Measurements from ENCODE around the gene PPP1R26.
"Not testable (repeated sequence)": the region's sequence is repeated elsewhere in the genome, so short reads cannot be mapped to it uniquely, and the experiment has no call there.

Gene PPP1R26

DNA sequence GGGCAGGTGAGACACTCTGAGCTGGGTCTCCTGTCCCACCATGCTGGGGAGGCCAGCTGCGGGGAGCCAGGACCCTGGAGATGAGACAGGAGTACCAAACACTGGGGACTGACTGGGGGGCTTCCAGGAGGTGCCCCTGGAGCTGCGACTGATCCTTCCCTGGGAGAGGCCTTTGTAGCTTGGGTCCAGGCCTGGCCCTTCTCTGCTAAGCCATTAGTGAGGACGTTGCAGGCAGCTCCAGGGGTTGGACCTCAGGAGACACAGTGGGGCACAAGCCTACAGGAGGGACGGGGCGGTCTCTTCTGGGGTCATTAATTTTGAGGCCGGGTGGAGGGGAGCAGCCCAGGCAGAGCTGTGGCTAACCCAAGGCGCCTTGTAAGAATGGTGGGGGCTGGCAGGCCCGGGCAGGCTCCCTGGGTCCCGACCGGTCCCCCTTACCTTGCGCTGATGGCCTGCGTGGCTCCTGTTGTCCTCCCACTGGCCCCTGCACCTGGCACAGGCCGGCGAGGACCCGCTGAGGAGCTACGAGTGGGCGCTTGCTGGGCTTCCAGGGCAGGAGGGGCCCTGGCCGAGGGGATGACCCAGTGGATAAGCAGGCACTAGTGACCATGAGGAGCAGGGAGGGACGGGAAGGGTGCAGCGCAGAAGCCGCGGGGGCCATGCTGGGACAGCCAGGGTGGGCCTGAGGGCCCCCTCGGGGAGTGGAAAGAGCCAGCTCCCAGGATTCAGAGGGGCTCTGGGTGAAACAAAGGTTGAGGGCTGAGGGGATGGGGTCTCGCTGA, 26.0 kb downstream of the PPP1R26 start:
- DNase-seq: no peak

DNA sequence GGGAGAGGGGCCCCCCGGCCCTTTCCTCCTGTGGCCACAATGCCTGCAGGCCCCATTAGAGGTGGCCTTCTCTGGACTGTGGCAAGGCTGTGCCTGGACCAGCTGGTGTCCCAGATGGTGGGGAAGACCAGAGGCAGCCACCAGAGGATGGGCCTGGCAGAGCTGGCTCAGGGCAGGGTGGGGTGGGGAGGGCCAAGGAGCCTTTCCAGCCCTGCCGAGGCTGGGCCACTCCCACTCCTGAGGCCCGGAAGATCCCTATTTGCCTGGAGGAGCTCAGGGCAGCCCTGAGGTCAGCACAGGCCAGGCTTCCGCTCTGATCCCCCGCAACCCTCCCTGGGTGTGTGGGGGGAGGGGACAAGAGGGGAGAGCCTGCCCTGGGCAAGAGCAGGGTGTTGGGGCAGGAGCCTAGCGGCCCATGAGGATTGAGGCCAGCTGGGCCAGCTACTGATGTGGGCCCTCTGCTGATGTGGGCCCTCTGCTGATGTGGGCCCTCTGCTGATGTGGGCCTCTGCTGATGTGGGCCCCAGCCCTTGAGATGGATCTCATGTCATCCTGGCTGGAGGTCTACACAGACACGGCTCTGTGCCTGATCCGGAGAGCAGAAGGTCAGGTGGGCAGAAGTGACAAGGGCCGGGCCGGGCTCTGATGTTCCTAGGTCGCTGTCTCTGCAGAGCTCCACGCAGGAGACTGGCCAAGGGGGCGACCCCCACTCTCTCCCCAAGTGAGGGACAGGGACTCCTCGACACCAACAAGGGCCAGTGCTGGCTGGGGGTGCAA, 26.9 kb downstream of the PPP1R26 start:
- no peak for DNase-seq

DNA sequence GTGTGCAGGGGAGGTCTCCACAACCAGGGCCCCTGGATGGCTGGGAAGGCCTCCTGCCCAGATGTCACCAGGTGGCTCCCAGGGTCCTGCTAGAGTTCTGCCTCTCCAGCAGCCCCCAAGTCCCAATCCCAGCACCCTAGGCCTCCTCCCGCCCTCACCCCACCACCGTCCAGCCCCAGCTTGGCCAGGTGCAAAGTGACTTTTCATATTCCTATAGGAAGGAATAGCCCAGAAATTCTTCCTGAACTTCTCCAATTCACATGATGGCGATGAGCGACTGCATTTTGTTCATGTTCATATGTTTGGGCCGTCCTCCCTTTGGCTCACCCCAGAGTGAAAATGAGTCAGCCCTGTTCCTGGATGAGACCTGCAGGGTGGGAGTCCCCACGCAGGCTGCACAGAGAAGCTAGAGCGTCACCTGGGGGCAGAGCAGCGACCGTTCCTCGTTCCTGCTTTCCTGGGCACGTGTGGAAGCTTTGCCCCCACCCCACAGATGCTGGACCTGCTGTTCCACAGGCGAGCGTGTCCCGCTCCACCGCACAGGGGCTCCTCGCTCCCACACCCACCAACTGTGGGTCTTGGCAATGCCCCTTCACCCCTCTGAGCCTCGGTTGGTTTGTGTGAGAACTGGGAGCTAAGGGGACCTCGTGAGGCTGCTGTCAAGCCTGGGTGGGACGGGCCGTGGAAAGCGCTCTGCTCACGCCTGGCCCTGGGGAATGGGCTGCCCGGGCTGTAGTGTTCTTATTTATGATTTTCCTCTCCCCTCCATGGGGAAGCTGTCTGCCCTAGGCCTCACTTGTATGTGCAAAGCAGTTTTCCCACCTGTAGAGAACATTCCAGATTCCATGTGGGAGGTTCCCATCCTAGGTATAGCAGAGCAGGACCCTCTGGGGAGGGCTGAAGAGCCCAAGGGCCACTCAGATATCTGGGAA, 27.8 kb downstream of the PPP1R26 start:
- DNase-seq: no peak

DNA sequence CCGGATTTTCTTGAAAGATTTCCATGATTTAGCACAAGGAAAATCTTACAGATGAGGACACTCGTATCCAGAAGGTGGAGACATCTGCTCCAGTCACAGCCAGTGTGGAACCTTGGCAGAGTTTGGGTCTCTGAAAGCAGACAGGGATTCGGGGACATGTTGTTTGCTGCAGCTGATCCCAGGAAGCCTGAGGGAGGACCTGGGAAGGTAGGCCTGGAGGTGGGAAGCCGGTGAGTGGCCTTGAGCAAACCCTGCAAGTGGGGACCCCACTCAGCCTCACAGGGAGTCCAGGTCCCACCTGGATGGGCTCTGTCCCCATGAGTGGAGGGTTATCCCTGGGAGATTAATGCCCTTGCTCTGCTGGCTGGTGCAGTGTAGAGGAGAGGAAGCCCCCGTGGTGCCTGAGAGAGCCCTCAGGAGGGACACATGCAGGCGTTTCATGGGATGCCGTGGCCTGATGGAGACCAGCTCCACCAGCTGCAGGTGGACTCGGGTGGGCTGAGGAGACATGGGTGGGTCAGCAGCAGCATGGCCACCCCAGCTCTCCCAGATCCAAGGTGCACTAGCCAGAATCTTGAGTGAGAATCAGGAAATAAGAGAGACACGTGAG, 28.7 kb downstream of the PPP1R26 start:
- no peak for DNase-seq

DNA sequence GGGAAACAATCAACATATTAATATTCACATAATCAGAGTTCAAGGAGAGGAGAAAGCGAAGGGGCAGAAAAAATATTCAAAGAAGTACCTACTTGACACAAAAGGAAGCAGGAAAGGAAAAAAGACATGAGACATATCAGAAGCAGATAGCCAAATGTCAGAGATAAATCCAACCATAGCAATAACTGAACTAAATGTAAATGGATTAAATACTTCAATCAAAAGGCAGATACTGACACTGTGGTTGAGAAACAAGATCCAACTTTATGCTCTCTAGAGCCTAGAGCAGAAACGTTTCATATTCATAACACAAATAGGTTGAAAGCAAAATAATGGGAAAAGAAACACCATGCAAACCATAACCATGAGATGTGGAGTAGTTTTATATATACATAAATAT, 29.9 kb downstream of the PPP1R26 start:
- DNase-seq: no peak

DNA sequence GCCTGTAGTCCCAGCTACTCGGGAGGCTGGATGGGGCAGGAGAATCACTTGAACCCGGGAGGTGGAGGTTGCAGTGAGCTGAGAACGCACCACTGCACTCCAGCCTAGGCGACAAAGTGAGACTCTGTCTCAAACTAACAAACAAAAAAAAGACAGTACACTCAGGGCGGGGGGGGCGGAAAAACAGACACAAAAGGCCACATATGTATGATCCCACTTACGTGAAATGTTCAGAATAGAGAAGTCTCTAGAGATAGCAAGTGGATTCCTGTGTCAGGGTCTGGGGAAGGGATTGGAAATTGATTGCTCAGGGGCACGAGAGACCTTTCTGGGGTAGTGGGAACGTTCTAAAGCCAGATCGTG, 32.6 kb downstream of the PPP1R26 start:
- DNase-seq: no peak

DNA sequence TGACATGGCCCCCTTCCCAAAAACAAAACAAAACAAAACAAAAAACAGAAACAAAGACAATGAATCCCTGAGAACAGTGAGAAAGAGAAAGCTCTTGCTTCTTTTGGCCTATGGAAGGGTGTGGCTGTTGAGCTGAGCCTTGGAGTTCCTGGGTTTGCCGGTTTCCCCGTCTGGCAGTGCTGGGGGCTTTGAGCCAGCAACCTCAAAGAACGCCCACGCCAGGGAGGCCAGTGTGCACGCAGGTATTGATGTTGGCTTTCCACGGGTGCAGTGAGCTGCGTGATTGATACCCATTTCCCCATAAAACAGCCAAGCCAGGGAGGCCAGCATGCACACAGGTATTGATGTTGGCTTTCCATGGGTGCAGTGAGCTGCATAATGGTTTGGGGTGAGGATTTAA, 33.3 kb downstream of the PPP1R26 start:
- DNase-seq: no peak

DNA sequence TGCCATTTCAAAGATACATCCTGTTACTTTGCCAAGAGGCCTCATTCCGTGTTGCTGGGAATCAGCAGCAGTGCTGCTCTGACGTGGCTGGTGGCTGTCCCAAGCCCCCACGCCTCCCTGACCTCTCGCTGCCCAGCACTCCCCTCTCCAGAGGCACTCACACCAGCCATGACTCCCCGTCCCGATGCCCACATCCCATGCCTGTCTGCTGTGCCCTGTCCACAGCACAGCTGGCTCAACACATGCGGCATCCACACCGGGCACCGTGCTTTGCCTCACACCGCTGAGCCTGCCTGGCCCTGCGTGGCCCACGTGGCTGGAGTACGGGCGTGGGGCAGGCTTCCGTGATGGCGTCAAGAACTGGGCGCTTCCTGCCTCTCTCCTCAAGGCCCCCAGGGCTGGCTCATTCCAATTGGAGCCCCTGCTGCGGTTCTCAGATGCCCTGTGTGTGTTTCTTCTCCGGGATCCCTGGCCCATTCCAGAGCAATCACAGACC, 33.8 kb downstream of the PPP1R26 start:
- no peak for DNase-seq

DNA sequence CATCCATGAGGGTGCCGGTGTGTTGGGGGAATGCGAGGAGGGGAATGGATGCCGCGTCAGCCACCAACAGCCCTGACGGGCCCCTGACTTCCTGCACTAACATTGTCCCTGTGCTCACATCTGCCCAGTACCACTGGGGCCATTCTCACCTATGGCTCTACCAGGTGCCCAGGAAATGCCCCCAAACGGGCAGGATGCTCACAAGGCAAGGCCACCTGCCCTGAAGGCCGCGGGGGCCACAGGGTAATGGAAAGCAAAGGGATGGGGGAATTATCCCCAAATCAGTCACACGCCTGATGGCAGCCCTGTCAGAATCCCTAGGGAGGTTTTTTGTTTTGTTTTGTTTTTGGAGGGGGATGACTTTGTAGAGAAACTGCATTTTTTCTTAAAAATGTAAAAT, 34.3 kb downstream of the PPP1R26 start:
- DNase-seq: not testable (repeated sequence)

DNA sequence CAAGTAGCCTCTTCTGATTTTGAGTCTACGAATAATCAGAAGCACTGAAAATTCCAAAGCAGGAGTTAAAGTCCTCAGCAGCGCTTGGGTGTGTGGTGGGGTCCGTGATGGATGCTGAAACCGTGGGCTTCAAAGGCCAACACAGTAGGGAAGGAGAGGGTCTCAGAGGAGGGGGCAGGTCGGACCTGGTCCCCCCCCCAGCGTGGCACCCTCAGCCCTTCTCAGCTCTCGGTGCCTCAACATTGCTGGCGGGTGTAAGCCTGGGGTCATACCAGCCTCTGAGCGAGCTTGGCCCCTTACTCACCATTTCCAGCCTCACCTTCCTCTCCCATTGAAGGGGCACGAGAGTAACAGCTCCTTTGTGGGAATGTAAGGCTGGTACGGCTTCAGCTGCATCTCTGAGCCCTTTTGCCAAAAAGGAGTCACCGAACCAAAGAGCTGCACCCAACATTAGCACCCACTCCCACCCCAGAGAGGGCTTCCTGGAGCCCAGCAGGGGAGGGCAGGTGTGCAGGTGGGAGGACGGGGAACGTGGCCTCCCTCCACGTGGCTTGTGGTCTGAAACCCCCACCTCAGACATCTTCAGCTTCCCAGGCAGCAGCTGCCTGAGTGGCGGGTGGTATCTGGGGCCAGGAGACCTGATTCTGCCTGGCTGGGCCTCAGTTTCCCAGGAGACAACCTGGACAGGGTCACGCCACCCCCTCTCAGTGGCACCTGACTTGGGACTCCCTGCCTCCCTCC, 34.9 kb downstream of the PPP1R26 start:
- no peak for DNase-seq

DNA sequence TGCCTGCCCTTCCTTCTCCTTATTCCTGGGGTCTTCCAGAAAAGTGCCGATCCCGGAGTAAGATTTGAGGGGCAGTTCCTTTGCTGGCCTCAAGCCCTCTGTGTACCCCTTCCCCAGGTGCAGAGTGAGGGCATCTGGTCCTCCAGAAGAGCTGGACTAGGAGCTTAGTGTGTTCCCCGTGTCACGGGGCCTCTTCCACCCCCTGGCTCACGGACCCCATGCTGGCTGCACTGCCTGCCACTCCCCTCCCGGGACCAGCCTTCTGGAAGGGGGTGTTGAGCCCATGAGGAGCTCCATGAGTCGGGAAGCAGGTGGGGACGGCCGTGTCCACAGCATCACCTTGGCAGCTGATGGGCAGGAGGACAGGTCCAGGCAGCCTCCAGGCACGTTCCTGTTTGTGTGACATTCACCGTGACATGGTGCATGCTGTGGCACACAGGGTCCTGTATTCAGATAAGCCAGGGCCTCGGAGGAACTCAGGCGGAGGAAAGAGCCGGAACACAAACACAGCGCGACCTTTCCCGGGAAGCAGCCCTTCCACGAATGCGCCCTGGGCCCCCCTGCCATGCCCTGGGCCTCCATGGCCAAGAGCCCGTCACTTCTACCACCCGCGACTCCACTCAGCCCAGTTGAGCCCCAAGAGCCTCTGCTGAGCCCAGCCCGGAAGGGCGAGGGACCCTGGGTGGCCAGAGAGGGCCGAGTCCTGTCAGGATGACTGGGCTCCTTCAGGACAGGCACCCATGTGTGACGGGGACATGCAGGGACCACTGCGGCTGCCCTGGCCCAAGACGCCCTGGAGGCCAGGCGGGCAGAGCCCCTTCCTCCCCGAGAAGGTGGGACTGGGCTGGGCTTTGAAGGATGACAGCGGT, 35.7 kb downstream of the PPP1R26 start:
- no peak for DNase-seq

DNA sequence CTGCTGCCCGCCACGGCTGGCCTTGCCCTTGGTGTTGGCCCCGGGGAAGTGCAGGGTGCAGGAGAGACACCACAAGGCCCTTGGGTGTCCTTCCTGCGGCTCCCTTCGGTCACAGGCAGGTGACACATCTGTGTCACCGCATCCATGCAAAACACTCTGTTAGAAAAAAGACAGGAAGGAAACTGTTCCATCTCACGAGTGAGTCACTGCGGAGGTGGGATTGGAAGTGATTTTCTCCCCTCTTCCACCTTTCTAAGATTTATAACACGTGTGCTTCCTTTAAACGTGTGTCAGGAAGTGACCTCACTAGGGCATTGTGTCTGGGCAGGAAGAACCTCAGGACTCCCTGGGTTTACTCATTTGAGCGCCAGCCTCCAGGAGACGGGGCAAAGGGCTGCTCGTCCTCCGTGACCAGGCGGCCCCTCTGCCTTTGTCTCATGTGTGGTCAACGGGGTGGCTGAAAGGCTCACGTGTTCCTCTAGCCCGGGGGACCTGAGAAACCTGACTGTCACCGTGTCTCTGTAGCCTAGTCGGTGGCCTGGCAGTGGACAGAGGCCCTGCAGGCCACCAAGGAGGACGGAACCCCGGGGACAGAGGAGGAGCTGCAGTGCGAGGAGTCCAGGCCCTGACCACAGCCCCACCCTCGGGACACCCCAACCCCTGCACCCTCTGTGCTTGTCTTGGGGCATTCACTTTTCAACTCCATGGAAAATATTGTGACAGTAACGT, 36.7 kb downstream of the PPP1R26 start:
- no peak for DNase-seq

DNA sequence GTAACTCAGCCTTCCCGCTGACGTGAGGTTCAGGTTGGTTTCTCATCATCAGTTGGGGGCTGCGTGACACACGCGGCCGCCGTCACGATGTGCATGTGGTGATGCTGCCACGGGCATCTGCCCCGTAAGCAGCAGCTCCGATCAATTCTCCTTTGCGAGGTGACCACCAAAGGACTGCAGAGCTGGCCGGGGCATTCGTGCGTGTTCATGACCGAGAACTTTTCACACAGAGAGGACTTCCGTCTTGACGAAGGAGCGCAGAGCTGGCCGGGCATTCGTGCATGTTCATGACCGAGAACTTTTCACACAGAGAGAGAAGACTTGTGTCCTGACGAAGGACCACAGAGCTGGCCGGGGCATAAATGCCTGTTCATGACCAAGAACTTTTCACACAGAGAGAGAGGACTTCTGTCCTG, 37.8 kb downstream of the PPP1R26 start:
- DNase-seq: no peak

DNA sequence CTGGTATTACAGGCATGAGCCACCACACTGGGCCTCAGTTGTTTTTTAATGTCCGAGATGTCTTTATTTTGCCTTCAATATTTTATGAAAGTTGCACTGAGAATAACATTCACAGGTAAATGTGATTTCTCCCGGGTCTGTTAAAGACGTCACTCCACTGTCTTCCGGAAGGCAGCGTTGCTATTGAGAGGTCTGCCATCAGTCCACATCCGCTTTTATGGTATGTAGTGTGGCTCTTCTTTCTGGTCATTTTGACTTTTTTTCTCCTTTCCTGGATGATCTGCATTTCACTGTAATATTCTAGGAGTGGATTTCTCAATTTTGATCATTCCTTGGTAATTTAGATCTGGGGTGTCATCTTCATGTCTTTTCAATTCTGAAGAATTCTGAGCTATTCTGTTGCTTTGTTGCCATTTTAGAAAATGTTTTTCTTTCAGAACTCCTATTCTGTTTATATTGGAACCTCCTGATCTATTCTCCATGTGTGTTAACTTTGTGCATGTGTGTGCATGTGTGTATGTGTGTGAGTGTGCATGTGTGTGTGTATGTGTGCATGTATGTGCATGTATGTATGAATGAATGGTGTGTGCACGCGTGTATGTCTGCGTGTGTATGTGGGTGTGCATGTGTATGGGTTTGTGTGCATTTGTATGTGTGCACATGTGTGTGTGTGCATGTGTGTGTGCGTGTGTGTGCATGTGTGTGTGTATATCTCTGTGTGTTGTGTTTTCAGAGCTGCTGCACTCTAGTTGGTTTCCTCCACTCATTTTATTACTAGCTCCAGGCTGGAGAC, 39.8 kb downstream of the PPP1R26 start:
- DNase-seq: no peak

DNA sequence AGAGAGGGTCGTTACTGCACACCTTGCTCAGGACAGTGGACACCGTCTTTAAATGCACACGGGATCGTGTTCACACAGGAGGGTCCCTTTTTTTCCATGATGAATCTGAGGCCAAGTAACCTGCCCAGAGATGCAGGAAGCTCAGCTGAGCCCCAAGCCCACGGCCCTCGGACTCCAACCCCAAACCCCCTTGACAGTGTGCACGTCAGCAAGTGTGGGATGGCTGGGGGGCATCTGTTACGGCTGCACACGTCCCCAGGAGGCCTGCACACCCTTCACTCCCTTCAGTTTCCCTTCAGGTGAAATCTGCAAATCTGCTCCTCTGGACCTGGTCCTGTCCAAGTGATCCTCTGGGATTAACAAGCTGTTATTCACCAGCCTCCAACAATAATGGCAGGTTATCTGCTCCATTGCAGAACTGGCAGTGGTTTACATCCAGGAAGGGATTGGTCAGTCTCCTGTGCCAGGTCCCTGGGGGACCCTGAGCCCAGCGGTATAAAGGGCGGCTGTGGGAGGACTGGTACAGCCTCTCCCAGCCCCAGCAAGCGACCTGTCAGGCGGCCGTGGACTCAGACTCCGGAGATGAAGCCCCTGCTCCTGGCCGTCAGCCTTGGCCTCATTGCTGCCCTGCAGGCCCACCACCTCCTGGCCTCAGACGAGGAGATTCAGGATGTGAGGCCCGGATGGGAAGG, 41.5 kb downstream of the PPP1R26 start, which contains the start of gene LCN1:
LCN1 (plus strand) TSS at position 525 of the 692 bp plus-strand sequence; CDS start at position 583, 58 bp downstream.
- no peak for DNase-seq

DNA sequence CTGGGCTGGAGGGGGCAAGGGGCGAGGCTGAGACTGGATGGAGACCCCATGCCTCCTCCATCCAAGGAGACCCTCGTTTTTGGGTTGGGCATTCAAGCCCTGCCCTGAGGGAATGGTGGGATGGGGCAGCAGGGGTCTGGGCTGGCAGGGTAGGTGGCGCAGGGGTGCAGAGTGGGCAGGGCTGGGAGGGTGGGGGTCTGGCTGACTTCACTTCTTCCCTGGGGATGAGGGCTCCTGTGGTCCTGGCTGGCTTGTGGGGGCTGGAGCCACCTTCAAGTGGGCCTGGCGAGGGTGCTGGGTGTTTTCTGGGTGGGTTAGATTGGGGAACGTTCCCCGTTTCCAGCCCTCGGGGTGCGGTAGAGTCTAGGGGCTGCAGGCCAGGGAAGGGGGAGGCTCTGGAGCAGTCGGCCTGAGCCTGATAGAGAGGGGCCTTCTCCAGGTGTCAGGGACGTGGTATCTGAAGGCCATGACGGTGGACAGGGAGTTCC, 42.1 kb downstream of the PPP1R26 start:
- DNase-seq: no peak

DNA sequence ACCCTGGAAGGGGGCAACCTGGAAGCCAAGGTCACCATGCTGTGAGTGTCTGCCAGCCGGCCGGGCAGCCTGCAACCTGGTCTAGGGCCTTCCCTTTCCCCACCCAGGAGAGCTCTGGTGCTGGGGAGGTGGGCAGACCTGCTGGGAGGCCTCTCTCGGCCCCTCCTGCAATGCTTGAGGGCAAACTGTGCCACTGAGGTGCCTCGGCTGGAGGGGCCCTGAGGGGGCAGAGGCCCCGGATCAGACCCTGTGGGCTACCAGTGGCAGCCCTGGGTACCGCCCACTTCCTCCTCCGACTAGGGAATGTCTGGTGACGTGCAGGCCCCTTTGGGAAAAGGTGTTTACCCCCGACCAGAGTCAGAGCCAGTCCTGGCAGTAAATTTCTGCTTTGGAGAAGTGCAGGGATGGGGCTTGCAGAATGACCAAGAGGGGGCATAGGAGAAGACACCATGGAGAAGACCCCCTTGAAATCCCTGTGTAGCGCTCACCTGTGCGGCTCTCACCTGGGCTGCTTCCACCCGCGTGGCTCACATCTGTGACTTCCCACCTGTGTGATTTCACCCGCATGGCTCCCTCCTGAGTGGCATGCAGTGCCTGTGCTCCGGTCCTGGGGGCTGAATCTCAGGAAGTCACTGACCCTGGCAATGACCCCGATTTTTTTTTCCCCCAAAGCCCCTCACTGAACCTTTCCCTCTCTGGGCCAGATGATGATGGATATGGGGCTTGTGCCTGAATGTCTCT, 42.7 kb downstream of the PPP1R26 start:
- no peak for DNase-seq

DNA sequence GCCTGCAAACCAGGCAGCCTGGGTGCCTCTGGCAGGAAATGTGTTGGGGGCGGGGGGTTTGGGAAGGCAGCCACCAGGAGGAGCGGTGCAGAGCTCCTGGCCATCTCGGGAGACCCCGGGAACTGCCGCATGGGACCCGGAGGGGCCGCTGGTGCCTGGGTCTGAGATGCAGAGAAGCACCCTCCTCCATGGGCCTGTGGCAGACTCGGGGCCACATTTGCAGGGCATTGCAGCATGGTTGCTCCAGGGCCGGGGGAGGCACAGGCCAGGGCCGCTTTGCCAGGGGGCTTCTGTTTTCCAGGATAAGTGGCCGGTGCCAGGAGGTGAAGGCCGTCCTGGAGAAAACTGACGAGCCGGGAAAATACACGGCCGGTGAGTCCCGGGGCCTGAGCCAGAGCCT, 43.3 kb downstream of the PPP1R26 start:
- no peak for DNase-seq

Data from activated naive CD4-positive, alpha-beta T cell (primary cell).